WERI-Rb-1 (cell line): ENCODE results near the gene DOK7.
A peak's percentile ranks its signal among the peaks of the same experiment; 100 is the strongest.
"Not testable (repeated sequence)": the region's sequence is repeated elsewhere in the genome, so short reads cannot be mapped to it uniquely, and the experiment has no call there.

Experiments
- DNase-seq: peaks from one replicate; pipeline ENCODE4 v3.0.0-alpha.2; 2020
- H3K27ac ChIP-seq: fragments of 250-450 bp; sonication (Bioruptor Pico); 2 replicates; pipeline ENCODE4 v1.5.1; 2020; ENCODE audit warnings: mild to moderate bottlenecking, moderate library complexity
- H3K27me3 ChIP-seq: fragments of 250-450 bp; sonication (Bioruptor Pico); 2 replicates; pipeline ENCODE4 v1.5.1; 2021; ENCODE audit warnings: mild to moderate bottlenecking, low read depth, moderate library complexity; ENCODE audit not compliant: insufficient read depth, severe bottlenecking
- H3K36me3 ChIP-seq: fragments of 250-450 bp; sonication (Bioruptor Pico); 2 replicates; pipeline ENCODE4 v1.5.1; 2020; ENCODE audit warnings: mild to moderate bottlenecking, moderate library complexity
- H3K4me3 ChIP-seq: 2 replicates; pipeline ENCODE4 v1.5.1; 2011; ENCODE audit warnings: low read depth, mild to moderate bottlenecking, control low read depth, low read length
- H3K9me3 ChIP-seq: fragments of 250-450 bp; sonication (Bioruptor Pico); 2 replicates; pipeline ENCODE4 v1.5.1; 2021; ENCODE audit warnings: mild to moderate bottlenecking, moderate library complexity; ENCODE audit not compliant: severe bottlenecking
- CTCF ChIP-seq: IDR thresholded peaks from 2 replicates; pipeline ENCODE4 v1.5.1; 2011; ENCODE audit warnings: low read depth, mild to moderate bottlenecking, control low read depth, inconsistent platforms, low read length

Gene DOK7

GRCh38 chr4:3532751-3533422, 69.8 kb downstream of the DOK7 start:
- no peaks in the 10 kb centered on the region for H3K9me3 ChIP-seq
- peak overlapping the region; percentile 42 for H3K27ac ChIP-seq
- H3K4me3 ChIP-seq: peak overlapping the region; percentile 37

GRCh38 chr4:3533423-3533820, 70.3 kb downstream of the DOK7 start:
- Histone ChIP-seq H3K27me3 (no peaks in the 10 kb centered on the region), H3K27ac (no peak overlapping the region), H3K9me3 (no peaks in the 10 kb centered on the region), H3K4me3 (no peak overlapping the region), H3K36me3 (peaks cover 22% of the 10 kb centered on the region)
- no peak for TF ChIP-seq CTCF
- DNase-seq: no peak

More at GRCh38 chr4:3532751-3533422, 69.8 kb downstream of the DOK7 start:
- TF ChIP-seq CTCF: no peak
- H3K36me3 ChIP-seq: peaks cover 28% of the 10 kb centered on the region
- no peaks in the 10 kb centered on the region for H3K27me3 ChIP-seq
- no peak for DNase-seq

DNA sequence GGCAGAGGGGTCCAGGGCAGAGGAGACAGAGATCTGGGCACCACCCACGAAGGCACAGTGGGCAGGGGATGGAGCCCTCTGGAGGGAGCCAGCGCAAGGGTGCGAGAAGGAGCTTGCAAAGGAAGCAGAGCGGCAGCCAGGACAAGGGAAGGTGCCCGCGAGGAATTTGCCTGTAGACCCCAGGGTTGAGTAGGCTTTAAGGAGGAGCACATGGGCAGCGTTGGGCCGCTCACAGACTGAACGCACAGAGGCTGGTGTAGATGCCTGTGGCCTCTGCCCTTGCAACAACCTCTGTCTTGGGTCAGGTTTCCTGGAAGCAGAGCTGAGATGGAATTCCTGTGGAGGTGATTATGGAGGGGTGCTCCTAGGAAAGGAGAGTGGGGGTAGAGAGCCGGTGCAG, 72.7 kb downstream of the DOK7 start:
- not testable (repeated sequence) for H3K27ac ChIP-seq, H3K27me3 ChIP-seq, DNase-seq, H3K4me3 ChIP-seq, H3K9me3 ChIP-seq, H3K36me3 ChIP-seq

DNA sequence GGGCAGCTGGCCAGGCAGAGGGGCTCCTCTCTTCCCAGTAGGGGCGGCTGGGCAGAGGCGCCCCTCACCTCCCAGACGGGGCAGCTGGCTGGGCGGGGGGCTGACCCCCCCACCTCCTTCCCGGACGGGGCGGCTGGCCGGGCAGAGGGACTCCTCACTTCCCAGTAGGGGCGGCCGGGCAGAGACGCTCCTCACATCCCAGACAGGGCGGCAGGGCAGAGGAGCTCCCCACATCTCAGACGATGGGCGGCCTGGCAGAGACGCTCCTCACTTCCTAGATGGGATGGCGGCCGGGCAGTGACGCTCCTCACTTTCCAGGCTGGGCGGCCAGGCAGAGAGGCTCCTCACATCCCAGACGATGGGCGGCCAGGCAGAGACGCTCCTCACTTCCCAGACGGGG, 75.8 kb downstream of the DOK7 start:
- H3K27ac ChIP-seq, H3K36me3 ChIP-seq, DNase-seq, H3K27me3 ChIP-seq, H3K4me3 ChIP-seq, H3K9me3 ChIP-seq: not testable (repeated sequence)

GRCh38 chr4:3543415-3543814, 80.3 kb downstream of the DOK7 start:
- DNase-seq: not testable (repeated sequence)

More at GRCh38 chr4:3543415-3543814, 80.3 kb downstream of the DOK7 start:
- H3K27me3 ChIP-seq, H3K27ac ChIP-seq, H3K36me3 ChIP-seq, H3K9me3 ChIP-seq, H3K4me3 ChIP-seq: not testable (repeated sequence)
